Esophagus muscularis mucosa (tissue), 3 donors: Measurements from ENCODE around the gene TCERG1L.

Source experiments
- CTCF ChIP-seq, 3 experiments: fragments of 200-600 bp in 2 of 3; fragments of 450-650 bp in 1 of 3; sonication (generic) in 2 of 3; IDR thresholded peaks; one replicate each; pipeline ENCODE4 v1.5.1; 2017 to 2019; ENCODE audit warnings: antibody characterized with exemption in 3 of 3, mild to moderate bottlenecking in 2 of 3, moderate library complexity in 1 of 3
- POLR2A ChIP-seq: fragments of 450-650 bp; IDR thresholded peaks from one replicate; pipeline ENCODE4 v1.6.1; 2017; ENCODE audit warnings: antibody characterized with exemption, moderate library complexity, mild to moderate bottlenecking, low read depth

- TF ChIP-seq POLR2A, result no peak
- no peak for TF ChIP-seq CTCF (IDR thresholded peaks at IDR 0.05)
Observed at GRCh38 chr10:131332821-131333220, 21.3 kb upstream of the TCERG1L start.
